Right kidney (tissue), 1 donor: ENCODE results near the gene SLC7A6OS.

Source experiments
- DNase-seq: peaks from one replicate; pipeline ENCODE4 v3.0.0-alpha.2; 2016

The SLC7A6OS gene

DNA sequence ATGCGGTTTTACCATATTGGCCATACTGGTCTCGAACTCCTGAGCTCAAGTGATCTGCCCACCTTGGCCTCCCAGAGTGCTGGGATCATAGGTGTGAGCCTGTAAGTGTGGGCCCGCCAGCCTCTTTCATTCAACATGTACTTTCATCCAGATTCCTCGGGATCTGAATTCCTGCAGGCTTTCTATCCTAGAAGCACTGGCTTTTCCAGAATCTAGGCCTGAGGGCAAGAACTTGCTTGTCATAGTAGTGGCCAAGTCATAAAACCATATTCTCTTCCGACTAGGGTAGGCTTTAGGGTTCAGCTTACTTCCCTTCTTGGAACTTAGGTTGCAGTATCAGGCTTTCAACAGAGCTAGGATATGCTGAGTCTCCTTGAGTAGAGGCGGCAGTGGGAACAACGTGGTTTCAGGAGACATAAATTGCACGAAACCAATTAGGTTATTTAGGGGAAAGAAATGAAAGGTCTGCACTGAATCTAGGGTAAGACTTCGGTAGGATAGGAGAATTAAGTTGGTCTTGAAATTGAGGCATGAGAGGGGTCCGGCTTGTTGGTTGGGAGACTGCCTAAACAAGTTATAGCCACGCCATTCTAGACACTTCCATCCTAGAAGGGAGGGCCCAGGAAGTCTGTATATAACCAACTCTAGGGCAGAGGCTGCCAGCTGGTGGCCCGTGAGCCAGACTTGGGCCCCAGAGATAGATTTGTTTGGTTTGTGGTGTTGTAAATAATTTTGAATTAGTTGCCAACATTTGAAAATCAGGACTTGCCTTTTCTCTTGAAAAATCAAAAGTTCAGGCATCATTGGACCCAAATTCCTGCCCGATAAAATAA is 30.8 kb downstream of the SLC7A6OS start:
- no peak for DNase-seq

- no peak for DNase-seq
Observed at GRCh38 chr16:68276223-68276622, 34.5 kb downstream of the SLC7A6OS start.

DNA sequence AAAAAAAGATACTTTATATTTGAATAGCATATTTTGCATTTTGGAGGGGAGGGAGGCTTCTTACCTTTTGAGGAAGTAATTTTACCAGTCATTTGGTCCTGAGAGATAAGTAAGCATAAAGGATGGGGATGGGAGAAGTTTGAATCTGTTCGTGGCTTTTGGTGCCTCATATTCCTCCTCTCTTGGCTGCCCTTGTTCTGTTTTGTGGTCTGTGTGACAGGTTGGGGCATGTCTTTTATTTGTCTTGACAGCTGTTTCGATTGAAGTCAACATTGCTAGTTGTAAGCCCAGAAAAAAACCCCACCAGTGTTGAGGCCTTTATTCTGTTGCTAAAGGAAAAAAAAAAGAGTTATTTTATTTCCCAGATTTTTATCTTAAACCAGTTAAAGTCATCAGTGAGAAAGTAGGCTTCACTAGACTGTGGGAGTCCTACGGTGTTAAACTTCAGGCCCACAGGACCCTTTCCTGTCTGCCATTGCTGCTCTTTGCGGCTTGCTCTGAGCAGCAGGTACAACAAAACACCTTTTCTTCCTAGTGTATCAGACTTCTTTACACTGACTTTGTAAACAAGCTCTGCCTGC is 35.0 kb downstream of the SLC7A6OS start:
- DNase-seq: no peak

DNA sequence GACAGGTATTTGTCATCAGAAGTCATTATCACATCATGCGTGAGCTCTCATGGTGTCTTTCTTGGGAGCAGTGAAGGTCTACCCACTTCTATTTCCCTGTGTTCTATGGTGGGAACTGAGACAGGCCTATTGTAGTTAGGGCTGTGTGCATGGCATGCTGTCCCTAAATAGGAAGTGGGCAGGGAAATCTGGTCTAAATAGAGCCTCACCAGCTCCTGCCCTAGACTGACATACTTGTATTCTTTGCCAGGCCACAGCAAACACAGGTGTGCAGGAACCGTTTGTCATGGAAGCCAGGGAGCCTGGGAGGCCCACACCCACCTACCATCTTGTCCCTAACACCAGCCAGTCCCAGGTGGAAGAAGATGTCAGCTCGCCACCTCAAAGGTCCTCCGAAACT is 36.3 kb downstream of the SLC7A6OS start:
- no peak for DNase-seq

- DNase-seq: no peak
Observed at GRCh38 chr16:68273896-68274295, 36.9 kb downstream of the SLC7A6OS start.

DNA sequence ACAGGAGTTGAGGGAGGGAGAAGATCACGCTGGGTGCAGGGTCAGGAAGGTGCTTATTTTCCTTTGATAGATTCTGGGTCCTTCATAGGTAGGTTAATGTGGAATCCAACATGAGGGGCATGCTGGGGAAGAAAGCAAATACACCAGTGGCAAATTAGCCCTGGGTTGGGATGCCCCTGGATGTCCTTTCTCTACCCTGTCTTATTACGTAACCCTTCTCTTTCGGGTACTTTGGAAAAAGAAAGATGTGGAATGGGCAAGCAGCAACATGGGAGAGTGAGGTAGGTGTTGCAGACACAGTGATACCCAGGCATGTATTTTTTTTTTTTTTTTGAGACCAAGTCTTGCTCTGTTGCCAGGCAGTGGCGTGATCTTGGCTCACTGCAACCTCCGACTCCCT is 37.3 kb downstream of the SLC7A6OS start:
- DNase-seq: no peak

DNA sequence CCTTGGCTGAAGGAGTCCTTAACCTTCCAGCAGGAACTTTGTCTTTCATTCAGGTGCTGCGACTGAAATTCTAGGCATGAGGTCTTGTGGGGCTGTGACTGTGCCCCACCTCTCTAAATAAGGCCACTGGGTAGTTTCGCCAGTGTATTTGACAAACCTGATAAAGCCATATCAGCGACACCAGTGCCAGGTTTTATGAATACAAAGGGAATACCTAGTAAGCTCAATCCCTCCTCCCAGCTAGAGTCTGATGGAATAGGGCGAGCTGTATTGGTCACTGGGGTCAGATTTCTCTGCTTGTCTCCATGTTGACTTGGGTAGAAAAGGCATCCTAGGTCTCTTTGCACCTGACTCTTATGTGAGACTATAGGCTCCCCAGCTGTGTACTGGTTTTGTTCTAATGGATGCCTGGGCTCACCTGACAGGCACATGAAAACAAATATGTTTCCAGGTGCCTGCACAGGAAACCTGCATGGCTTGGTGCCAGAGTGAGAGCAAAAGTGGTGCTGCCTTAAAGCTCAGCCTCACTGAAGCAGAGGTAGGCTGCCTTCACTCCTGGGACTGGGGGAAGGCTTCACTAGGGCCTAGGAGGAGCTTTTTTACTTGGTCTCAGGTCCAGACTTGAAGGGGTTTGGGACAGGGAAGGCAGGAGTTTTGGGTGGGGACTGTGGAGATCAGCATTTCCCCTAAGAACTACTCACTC is 38.1 kb downstream of the SLC7A6OS start:
- DNase-seq: no peak

DNA sequence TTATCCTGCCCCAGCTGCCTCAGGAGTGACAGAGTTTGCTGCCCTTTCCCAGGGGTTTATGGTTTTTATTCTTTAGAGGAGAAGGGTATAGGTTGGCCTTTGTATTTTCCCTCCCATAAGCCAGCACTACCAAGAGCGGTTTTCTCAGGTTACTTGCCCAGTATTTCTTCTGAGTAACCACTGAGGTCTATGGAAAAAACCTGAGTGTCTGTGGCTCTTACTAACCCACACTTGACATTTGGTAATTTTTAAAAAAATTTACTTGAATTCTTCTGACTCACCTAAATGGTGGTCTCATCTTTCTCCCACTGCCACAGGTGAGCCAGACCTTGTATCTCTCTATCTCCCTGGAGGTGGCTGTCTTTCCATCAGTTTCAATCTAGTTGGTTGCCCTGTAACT is 40.4 kb downstream of the SLC7A6OS start:
- no peak for DNase-seq

DNA sequence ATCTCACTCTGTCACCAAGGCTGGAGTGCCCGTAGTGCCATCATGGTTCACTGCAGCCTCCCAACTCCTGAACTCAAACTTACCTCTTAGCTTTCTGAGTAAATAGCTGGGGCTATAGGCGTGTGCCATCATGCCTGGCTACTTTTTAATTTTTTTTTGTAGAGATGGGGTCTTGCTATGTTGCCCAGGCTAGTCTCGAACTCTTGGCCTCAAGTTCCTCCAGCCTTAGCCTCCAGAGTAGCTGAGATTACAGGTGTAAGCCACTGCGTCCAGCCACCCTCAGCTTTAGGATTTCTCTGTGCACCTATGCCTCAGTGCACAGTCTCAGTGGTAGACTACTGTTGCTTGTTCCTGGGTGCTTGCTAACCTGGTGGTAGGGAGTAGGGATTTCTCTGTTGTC is 41.0 kb downstream of the SLC7A6OS start:
- DNase-seq: no peak

- no peak for DNase-seq
Observed at GRCh38 chr16:68267612-68268405, 42.9 kb downstream of the SLC7A6OS start.

DNA sequence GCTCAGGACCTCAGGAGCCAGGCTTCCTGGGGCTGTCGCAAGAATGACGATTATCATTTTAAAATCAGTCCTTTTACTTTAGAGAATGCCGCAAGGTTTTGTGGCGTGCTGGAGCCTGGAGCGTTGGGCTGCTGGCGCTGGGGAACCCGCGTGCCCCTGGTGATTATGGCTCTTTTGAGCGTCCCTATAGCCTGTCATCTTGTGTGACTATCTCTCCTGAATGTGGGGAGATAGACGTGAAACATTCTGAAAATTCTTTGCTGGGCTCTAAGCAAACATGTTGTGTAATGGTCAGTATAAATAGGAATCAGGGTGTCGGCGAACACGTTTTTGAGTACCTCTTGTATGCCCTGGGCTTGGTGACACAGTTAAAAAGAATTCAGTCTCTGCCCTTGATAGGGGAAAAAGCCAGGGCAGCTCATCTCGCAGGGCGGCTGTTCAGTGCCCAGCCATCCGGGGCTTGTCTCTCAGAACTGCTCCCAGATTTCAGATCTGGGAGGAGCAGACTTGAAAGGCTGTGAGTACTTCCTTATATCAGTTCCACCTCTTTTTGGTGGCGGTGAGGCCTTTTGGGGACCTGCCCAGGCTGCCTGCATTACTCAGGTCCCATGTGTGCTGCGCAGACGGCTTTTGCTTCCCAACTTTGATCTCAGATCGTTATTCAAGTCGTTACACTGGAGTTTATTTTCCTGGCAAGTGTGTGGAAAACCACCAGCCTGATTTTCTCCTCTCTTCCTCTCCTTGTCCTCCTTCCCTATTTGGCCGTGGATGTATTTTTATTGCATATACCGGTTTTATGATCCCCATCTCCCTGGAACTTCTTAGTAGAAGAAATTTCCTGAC is 45.4 kb downstream of the SLC7A6OS start:
- DNase-seq: no peak

- peak; percentile 86 for DNase-seq
Observed at GRCh38 chr16:68264128-68265077, 46.3 kb downstream of the SLC7A6OS start, which contains the start of gene SLC7A6. SLC7A6 (plus strand) TSS chr16:68264526; CDS start chr16:68274727, 10,201 bp downstream.

- no peak for DNase-seq
Observed at GRCh38 chr16:68263559-68264127, 47.1 kb downstream of the SLC7A6OS start.

GRCh38 chr16:68259007-68259825 is 51.5 kb downstream of the SLC7A6OS start:
- DNase-seq: no peak

DNA sequence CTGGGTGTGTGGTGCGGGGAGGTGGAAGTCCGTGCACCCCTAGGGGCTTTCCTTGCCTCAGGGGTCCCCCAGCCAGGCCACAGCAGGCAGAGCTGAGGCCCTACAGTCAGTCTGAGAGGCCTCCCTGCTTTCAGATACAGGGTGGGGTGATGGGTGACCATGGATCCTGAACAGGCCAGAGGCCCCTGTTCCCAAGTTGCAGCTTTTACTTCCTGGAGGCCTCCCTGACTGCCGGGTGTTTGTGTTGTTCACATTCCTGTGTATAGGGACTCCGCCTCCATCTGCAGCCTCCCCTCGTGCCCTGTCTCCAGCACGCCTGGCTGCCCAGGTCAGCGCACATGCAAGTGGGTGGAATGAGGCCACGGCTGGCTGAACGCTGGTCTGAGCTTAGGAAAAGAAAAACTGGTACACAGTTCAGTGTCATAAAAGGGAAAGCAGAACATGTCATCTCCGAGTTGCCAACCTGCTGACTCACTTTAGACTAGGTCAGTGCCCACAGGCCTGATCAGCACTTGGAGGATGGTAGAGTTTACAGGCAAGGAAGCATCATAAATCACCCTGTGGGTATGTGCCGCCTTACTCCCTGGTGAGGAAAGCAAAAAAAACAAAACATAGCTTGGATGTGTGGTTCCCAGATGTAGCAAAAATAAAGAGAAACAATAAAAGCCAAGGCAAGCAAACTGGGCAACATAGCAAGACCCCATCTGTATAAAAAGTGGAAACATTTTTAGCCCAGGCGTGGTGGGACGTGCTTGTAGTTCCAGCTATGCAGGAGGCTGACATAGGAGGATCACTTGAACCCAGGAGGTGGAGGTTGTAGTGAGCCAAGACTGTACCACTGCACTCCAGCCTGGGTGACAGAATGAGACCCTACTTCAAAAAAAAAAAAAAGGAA is 52.6 kb downstream of the SLC7A6OS start:
- DNase-seq: peak; percentile 76

GRCh38 chr16:68257251-68257905 is 53.4 kb downstream of the SLC7A6OS start:
- DNase-seq: no peak

GRCh38 chr16:68255712-68256111 is 55.0 kb downstream of the SLC7A6OS start:
- no peak for DNase-seq
